HUES6 (cell line): ENCODE results near the gene HSD17B2.

Source experiments
- H3K27ac ChIP-seq: 2 replicates; pipeline ENCODE4 v1.7.0; 2013; ENCODE audit warnings: low read depth, mild to moderate bottlenecking, low read length, inconsistent platforms
- H3K27me3 ChIP-seq: 2 replicates; pipeline ENCODE4 v1.6.1; 2013; ENCODE audit warnings: low read length; ENCODE audit not compliant: control insufficient read depth, insufficient read depth
- H3K36me3 ChIP-seq: 2 replicates; pipeline ENCODE4 v1.6.1; 2013; ENCODE audit warnings: low read length; ENCODE audit not compliant: control insufficient read depth, insufficient read depth
- H3K4me1 ChIP-seq: 2 replicates; pipeline ENCODE4 v1.6.1; 2013; ENCODE audit warnings: low read length; ENCODE audit not compliant: control insufficient read depth, insufficient read depth
- H3K4me3 ChIP-seq: 2 replicates; pipeline ENCODE4 v1.5.1; 2013; ENCODE audit warnings: low read depth, low read length
- H3K9ac ChIP-seq: one replicate; pipeline ENCODE4 v1.6.1; 2013; ENCODE audit warnings: mild to moderate bottlenecking, low read length
- H3K9me3 ChIP-seq: 2 replicates; pipeline ENCODE4 v1.6.1; 2013; ENCODE audit warnings: low read depth, low read length; ENCODE audit not compliant: control insufficient read depth, insufficient read depth

Gene HSD17B2

DNA sequence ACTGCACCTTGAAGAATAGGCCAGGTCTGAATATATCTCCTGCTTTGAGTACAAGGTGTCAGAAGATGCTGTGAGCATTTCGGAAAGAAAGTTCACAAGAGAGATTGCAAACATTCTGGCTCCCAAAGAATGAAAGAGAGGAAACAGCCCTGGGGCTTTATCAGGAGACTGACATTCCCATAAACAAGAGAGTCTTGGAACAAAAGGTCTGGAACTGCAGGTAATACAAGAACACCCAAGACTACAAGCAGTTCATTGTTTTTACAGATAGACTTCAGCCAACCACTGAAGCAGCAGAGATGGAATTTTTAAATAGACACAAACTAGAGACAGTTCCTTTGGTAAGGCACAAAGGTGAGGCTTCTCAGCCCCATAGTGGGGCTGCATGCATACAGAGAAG is 14.4 kb downstream of the HSD17B2 start:
- Histone ChIP-seq H3K27ac (no peak overlapping the region), H3K4me1 (no peaks in the 10 kb centered on the region), H3K27me3 (no peaks in the 10 kb centered on the region; the same call in 1 of the 2 replicates), H3K4me3 (no peak overlapping the region), H3K36me3 (no peaks in the 10 kb centered on the region), H3K9ac (no peak overlapping the region), H3K9me3 (no peaks in the 10 kb centered on the region)

DNA sequence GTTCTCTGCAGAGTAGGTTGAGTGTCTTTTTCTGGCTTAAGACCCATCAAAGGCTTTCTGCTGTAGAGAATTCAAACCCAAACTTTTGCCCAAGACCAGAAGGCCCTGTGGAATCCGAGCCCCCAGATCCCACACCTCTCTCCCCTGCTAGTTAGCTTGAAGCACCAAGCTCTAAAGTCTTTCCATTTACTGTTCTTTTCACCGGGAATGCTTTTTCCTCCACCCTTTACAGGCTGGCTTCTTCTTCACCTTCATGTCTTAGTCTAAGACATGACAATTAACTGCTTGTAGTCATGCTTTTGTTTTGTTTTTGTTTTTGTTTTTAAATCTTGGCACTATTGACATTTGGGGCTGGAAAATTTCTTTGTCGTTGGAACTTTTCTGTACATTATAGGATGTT is 15.5 kb downstream of the HSD17B2 start:
- H3K9ac ChIP-seq = no peak overlapping the region
- no peaks in the 10 kb centered on the region for H3K9me3 ChIP-seq
- no peaks in the 10 kb centered on the region for H3K36me3 ChIP-seq
- no peaks in the 10 kb centered on the region; the same call in 1 of the 2 replicates for H3K27me3 ChIP-seq
- no peak overlapping the region for H3K27ac ChIP-seq
- no peaks in the 10 kb centered on the region for H3K4me1 ChIP-seq
- no peak overlapping the region for H3K4me3 ChIP-seq

DNA sequence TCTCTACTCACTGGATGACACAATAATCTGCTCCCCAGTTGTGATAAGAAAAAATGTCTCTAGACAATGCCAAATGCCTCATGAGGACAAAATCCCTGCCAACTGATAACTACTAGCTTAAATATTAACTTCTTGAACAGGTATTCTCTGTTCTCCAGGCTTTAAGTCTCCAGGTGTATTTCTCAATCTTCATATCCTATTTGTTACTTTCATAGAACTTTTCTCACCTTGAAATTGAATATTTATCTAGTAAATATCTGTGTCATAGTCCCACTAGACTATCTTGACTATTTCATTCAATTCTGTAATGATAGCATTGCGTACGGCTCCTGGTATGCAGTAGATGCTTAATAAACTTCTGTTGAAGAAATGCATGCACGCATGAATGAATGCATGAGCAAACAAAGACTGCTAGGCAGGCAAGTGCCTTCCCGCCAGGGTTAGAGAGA is 15.9 kb downstream of the HSD17B2 start:
- H3K4me3 ChIP-seq = no peak overlapping the region
- H3K4me1 ChIP-seq = no peaks in the 10 kb centered on the region
- H3K36me3 ChIP-seq = no peaks in the 10 kb centered on the region
- H3K27ac ChIP-seq = no peak overlapping the region
- no peaks in the 10 kb centered on the region for H3K9me3 ChIP-seq
- peaks cover 2% of the 10 kb centered on the region; the same call in 1 of the 2 replicates for H3K27me3 ChIP-seq
- H3K9ac ChIP-seq = no peak overlapping the region

DNA sequence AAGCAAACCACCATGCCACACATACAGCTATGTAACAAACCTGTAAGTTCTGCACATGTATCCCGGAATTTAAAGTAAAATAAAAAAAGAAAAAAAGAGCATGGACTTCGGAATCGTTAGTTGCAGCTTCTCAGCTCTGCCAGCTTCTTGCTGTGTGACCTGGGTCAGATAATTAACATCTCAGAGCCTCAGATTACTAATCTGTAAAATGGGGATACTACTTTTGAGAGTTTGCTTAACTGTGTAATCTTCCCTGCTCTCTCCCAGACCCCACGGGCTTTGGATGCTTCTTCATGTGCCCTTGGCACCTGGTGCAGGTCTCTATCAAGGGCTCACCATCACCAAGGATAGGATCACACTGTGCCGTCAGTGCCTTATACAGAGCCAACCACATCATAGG is 16.6 kb downstream of the HSD17B2 start:
- no peaks in the 10 kb centered on the region for H3K9me3 ChIP-seq
- no peak overlapping the region for H3K9ac ChIP-seq
- H3K27ac ChIP-seq = no peak overlapping the region
- no peaks in the 10 kb centered on the region for H3K36me3 ChIP-seq
- no peak overlapping the region for H3K4me3 ChIP-seq
- no peaks in the 10 kb centered on the region for H3K4me1 ChIP-seq
- H3K27me3 ChIP-seq = peaks cover 2% of the 10 kb centered on the region; the same call in 1 of the 2 replicates

DNA sequence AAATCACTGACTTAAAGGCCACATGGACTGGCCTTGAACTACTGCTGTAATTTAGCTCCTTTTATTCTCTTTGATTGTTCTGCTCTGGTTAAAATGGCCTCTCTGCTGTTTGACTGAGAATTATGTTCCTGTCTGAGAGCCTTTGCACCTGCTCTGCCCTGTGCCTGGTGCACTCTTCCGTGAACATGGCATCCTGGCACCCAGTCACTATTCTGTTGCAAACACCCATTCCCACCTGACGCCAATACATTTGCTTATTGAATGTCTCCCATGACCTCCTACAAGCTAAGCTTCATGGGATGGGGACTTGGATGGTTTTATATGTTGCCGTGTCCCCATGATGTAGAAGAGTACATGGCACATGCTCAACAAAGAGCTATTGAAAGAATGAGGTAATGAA is 20.1 kb downstream of the HSD17B2 start:
- Histone ChIP-seq H3K36me3 (no peaks in the 10 kb centered on the region), H3K27me3 (peaks cover 2% of the 10 kb centered on the region; the same call in 1 of the 2 replicates), H3K4me1 (no peaks in the 10 kb centered on the region), H3K27ac (no peak overlapping the region), H3K4me3 (no peak overlapping the region), H3K9me3 (no peaks in the 10 kb centered on the region), H3K9ac (no peak overlapping the region)

DNA sequence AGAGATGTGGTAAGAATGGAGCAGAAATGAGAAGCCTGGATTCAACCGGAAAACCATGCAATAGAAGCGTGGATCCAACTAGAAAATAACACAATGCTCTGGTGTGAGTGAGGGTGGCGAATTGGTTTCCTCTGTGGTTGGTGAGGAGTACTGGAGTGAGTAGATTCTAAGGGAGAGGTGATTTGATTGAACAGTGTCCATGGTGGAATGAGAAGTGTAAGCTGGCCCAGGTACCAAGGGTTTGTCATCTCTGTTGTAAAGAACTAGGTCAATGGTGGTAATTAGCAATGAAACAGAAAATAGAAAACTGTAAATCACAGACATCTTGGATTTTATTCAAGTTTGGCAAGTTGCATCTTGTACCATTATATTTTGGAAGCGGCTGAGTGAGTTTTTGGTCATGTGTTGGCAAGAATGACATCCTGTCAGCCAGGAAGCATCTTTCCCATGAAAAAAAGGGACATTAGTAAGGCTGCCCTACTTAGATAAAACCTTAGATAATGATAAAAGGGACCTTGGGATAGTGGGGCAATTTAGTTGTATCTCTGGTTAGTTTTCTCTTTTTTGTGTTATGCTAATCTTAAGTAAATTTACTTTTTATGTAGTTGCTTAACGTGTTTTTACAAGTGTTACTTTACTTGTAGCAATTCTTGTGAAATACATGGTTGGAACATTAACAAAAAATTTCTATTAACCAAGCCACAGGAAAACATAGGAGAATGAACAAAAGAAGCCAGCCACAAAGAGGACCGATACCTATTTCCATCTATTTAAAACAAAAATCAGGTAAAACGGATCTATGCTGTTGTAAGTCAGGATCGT is 20.9 kb downstream of the HSD17B2 start:
- H3K4me1 ChIP-seq = no peaks in the 10 kb centered on the region
- peaks cover 2% of the 10 kb centered on the region; the same call in 1 of the 2 replicates for H3K27me3 ChIP-seq
- H3K36me3 ChIP-seq = no peaks in the 10 kb centered on the region
- H3K9me3 ChIP-seq = no peaks in the 10 kb centered on the region
- no peak overlapping the region for H3K4me3 ChIP-seq
- no peak overlapping the region for H3K9ac ChIP-seq
- H3K27ac ChIP-seq = no peak overlapping the region

DNA sequence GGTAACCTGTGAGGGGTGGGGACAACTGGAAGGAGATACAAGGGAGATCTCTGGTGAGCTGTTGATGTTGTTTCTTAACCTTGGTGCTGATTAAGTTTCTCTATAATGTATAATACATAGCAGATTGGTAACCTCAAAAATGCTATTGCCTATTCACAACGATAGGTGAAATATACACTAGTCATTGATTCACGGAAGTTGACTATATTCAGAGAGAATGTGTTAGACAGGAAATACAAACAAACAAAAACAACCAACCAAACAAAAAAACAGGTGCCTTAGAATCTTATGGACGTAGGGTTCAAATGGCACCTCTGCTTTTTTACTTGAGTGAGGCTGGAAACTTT is 21.5 kb downstream of the HSD17B2 start:
- H3K27ac ChIP-seq = no peak overlapping the region
- no peaks in the 10 kb centered on the region for H3K36me3 ChIP-seq
- H3K4me1 ChIP-seq = no peaks in the 10 kb centered on the region
- H3K4me3 ChIP-seq = no peak overlapping the region
- H3K27me3 ChIP-seq = peaks cover 2% of the 10 kb centered on the region; the same call in 1 of the 2 replicates
- no peak overlapping the region for H3K9ac ChIP-seq
- H3K9me3 ChIP-seq = no peaks in the 10 kb centered on the region

DNA sequence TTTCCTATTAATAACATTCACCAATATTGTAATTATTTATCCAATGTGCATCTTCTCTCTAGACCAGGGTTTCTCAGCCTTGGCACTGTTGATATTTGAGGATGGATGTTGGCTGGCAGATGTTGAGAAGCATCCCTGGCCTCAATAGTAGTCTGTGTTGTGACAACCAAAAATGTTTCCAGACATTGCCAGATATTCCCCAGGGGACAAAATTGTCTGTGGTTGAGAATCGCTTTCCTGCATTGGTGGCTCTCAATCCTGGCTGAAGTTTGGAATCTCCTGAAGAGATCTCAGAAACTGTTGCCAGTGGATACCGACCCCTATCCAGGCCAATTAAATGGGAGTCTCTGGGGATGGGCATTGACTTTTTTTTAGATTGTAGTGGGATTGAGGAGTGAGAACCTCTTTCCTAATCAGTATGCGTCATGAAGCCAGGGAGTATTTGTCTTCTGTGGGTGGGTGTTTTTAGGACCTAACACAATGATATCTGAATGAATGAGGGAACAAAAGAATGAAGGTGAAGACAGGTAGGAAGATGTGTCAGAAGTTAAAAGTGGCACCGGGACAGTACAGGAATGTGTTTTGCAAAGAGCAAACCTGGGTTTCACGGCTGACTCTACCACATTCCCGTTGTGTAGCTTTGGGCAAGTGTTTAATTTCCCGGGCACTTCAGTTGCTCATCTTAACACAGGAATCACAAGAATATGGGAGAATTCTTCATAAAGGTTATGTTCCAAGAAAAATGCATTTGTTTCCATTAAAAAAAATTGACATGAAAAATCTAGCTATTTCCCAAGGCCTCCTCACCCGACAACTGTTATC is 24.3 kb downstream of the HSD17B2 start:
- 0 out of 2 replicates have a peak, but pooled peaks cover 2% of the 10 kb centered on the region for H3K27me3 ChIP-seq
- no peak overlapping the region for H3K9ac ChIP-seq
- H3K4me3 ChIP-seq = no peak overlapping the region
- H3K9me3 ChIP-seq = no peaks in the 10 kb centered on the region
- no peaks in the 10 kb centered on the region for H3K36me3 ChIP-seq
- H3K4me1 ChIP-seq = no peaks in the 10 kb centered on the region
- H3K27ac ChIP-seq = no peak overlapping the region

DNA sequence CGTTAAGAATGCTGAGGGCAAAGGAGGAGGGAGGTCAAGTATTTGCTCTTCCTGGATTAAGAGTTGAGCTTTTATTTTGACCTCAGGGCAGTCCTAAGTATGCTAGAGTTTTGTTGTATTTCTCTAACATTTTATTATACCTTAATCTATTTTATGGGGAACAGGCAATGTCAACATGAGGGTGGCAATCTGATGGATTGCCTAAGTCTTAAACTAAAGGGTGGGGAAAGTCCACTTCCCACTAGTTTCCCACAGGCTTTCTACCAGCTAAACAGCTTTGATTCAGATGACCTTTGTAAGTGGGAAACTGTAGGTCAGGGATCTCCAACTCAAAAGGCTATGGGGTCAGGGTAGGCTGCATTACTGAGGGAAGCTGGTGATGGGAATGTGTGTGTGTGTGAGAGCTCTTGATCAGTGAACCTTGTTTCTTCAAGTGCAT is 24.9 kb downstream of the HSD17B2 start:
- H3K27me3 ChIP-seq = 0 out of 2 replicates have a peak, but pooled peaks cover 2% of the 10 kb centered on the region
- H3K9ac ChIP-seq = no peak overlapping the region
- no peaks in the 10 kb centered on the region for H3K4me1 ChIP-seq
- H3K4me3 ChIP-seq = no peak overlapping the region
- no peaks in the 10 kb centered on the region for H3K36me3 ChIP-seq
- H3K27ac ChIP-seq = no peak overlapping the region
- no peaks in the 10 kb centered on the region for H3K9me3 ChIP-seq

DNA sequence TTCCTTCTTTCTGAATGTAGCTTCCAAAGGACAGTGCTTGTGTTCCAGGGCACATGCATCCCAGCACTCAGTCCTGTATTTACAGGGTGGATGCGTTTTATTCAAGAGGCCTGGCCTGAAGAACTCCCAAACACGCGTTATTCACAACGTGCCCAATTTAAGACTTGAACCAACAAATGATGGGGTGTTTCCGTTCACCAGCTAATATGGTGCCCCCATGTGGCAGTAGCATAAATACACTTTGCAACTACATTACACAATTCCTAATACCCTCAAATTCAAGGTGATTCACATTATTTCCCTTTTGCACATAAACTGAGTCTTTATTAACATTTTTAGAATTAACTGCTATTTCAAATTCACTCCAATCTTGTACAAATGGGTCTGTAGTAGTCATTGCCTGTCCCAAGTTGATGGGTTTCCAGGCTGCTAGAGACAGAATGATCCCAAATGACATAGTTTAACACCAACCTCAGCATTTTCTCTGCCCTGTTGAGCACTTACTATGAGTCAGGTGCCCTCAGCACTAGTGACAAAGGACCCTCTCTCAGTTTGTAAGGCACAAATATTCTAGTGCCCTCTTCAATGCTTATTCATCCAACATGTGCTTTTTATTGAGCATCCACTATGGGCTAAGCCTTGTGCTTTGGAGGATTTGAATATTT is 26.9 kb downstream of the HSD17B2 start:
- no peaks in the 10 kb centered on the region for H3K27me3 ChIP-seq
- H3K9me3 ChIP-seq = no peaks in the 10 kb centered on the region
- no peak overlapping the region for H3K27ac ChIP-seq
- no peaks in the 10 kb centered on the region for H3K36me3 ChIP-seq
- no peaks in the 10 kb centered on the region for H3K4me1 ChIP-seq
- no peak overlapping the region for H3K9ac ChIP-seq
- no peak overlapping the region for H3K4me3 ChIP-seq
